Measurements from ENCODE around the gene TMEM255A.
A peak's percentile ranks its signal among the peaks of the same experiment; 100 is the strongest.

Gene TMEM255A

DNA sequence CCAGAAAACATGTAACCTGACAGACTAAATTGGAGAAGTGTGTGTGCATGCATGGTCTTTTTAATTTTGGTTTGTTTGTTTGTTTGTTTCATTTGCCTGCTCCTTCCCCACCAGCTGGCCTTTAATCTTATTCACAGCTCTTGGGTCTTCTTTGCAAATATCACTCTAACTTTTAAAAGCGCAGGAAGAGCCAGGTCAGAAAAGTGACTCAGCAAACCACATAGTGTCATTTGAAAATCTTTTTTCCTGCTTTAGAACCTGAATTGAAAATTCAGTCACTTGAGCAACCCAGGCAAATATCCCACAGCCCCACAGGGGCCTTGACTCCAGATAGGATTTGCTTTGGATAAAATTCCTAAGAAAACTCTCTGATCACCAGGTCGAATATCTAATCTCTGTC, 4.6 kb downstream of the TMEM255A start:
- peak; percentile 1 for DNase-seq

DNA sequence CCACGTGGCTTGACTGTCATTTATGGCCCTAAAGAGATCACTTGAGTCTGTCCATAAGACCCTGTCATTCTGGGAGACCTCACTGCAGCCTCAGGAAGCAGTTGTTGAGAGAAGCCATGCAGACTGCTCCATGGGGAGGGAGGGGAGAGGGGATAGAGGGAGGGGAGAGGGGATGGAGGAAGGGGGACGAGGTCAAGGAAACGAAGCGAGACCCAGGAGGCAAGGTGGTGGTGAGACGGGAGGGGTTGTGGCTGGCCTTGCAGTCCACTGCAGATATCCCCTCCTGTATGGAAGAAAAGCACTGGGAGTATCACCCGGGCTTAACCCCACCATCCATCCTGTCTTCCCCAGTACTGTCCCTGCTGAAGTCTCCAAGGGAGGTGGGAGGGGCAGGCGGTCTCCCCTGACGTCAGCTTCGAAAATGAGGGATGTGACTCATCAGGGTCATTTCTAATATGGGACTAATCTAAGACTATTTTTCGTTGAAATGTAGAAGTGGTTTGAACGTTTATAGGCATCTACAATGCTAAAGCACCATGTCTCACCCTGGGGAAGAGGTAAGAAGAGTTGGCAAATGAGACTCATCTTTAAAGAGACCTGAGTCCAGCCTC, 5.6 kb downstream of the TMEM255A start:
- peak; percentile 12 for DNase-seq

DNA sequence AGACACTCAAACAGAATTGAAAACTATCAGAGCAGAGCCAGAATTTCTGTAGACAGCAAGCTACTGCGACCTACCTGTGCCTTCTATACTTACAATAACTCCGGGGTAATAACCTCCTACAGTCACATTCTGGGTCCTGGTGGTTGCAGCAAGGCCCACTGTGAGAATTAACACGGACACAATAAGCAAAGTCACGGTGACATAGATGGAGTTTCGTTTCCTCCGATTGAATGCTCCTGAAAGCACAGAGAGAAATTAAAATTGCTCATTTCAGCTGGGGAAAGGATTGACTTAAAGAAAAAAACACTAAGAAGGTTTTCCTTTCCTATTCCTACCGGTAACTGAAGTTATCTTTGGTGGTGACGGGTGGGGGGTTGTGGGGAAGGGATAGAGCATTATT, 7.0 kb downstream of the TMEM255A start:
- DNase-seq, result no peak

DNA sequence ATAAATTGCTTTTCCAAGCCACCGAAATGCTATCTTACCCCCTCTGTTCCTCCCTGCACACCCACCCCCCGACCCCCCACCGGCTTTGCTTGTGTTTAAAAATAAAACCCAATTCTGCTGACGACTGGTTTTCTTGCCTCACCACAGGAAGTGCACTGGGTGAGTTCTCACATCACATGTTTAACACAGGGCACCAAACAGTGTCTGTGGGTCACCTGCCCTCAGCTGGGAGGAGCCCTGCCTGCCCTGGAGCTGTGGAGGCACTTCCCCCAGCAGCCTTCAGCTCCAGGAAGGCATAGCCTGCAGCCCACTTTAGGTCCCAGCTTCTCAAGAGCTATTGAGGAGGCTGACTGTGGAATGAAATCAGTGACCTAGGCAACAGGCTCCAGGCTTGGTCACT, 8.8 kb downstream of the TMEM255A start:
- no peak for DNase-seq

DNA sequence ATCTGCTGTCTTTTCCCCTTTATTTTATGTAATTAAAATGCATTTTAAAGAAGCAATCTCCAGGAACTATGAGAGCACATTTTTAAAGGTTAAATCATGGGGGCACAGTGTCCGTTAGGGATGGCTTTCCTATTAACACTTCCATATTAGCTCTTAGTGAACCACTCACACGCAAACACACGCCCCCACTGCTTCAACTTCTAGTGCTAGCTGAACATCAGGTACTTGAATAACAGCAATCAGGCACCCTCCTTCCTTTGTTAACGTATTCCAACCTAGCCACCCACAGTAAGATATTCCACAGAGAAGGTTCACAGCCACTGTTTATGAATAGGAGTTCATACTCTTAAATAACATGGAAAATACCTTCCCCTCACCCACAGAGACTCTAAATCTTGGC, 9.3 kb downstream of the TMEM255A start:
- DNase-seq, result no peak

DNA sequence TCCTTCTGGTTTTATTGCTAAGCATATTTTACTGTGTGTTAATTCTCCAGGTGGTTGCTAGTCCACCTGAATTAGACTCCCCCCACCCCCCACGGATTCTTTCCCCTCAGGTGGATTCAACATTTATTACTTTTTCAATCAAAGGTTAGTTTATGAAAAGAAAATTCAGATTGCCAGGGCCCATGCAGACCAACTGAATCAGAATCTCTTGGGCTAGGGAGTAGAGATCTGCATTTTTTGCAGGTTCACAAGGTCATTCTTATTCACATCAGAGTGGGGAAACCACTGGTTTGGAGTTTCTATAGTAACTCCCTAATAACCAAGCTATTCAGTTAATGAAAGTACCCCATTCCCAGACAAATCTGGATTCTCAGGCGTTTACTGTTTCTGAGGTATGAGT, 9.8 kb downstream of the TMEM255A start:
- DNase-seq, result no peak

DNA sequence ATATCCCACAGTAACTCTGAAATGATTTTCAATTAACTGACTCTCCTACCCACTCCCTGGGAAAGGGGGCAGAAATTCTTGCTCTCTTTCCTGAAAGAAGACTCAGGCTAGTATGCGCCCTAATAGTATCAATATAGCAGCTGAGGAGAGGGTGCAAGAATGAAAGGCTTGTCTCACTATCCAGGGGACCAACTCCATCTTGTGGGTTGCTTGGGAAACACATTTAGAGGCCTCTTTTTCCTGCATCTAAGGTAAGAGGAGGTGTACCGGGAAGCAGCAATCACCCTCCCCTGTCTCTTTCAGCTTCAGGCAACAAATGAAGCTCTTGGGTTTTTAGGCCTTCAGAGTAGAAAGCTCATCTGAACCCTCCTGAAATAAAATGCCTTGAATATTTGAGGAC, 11.3 kb downstream of the TMEM255A start:
- DNase-seq, result no peak

DNA sequence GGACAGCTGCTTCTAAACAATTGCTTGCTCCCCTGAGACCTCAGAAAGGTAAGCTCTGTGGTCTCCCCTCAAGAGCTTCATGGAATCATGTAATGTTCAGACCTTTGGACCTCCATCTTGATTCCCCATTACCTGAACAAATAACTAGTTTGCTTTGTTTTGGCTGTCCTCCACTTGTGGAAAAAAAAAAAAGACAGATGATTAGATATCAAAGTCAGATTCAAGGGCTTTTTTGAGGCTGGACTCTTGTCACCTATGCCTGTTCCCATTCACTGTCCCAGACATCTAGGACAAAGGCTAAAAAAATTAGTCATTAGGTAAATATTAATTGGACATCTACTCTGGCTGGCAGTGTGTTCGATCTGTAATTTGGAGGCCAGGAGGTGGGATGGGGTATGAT, 13.3 kb downstream of the TMEM255A start:
- no peak for DNase-seq

DNA sequence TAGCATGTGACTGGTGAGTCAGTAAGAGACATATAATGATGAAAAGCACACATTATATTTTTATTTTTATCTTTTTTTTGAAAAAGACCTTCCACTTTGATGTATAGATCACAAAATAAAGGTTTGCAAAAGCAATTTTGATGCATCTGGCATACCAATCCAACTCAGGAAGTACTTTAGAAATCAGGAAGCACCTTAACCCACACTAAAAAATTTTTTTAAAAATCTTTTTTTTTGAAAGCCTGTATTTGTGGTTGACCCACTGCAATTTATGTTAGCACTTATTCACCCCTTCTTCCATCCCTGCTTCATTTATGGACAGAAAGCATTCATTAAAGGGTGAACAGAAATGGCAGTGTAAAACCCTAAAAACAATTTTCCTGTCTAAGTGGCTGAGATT, 16.6 kb downstream of the TMEM255A start:
- no peak for DNase-seq

DNA sequence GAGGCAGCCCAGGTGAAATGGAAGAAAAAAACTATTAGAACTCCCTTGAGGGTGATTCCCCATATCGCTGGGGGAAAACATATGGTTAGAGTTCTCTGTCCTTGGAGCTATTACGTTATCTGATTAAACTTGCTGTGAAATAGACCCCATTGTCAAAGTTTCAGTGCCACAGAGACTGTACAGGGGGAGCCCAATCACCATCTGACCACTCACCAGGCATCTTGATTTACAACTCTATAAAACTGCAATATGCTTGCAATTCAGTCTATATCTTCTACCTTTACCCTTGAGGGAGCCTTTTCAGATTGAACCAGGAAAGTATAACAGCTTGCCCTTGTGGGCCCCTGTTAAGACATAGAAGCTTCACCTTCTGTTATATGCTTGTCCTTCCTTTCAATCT, 18.2 kb downstream of the TMEM255A start:
- no peak for DNase-seq

DNA sequence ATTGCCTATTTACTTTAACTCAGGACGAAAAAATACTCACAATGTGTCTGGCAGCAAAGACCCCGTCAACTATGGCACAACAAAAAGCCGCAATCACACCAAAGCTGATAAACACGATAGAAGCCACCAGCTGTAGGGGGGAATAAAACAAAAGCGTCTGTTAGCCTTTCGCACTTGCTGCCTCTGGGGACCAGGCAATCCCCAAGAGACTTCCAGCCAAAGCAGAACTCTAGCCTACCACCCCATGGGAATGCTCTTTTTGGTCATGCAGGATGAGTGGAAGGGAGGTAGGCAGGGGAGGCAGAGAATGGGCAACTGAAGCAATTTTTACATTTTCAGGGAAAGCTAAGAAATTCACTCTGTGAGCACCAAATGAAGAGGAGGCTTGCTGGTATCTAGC, 20.1 kb downstream of the TMEM255A start:
- DNase-seq, result no peak

DNA sequence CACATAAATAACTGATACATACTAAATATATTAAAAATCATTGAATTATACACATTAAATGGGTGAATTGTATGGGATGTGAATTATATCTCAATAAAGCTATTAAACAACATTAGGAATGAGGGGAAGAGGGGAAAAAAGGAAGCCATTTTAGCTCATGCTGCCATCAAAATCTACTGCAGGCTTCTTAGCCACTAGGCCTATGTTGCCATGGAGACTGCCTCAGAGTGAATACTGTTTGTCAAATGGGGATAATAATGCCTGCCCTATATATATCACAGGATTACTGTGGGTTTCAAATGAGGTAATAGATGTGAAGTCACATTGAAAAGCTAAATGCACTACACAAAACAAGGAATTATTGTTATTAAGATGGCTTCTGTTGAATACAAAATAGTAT, 21.2 kb downstream of the TMEM255A start:
- no peak for DNase-seq

DNA sequence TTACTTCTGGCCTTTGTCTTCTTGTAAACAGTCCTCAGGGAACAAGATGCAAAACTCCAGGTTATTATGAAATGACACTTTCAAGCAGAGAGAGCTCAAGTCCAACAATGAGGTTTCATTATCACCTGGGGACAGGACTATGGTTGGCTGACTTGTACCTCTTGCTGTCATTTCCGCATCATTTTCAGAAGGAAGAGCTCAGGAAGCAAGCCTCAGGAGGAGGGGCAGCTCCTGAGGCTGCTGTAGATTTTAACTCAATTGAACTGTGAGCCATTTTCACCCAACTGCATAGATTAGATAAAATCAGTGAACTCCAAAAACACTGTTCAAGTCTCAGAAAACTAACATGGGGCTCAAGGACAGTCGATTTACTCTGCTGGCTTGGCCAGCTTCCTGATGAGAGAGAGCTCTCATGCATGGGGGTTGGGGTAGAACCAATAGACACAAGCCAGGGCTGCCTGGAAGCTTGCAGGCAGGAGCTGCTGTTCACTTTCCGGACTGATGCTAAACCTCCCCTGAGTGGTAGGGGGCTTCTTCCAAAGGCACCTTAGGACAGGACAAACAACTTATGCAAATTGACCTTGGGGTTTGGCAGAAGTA, 23.6 kb downstream of the TMEM255A start:
- no peak for DNase-seq

DNA sequence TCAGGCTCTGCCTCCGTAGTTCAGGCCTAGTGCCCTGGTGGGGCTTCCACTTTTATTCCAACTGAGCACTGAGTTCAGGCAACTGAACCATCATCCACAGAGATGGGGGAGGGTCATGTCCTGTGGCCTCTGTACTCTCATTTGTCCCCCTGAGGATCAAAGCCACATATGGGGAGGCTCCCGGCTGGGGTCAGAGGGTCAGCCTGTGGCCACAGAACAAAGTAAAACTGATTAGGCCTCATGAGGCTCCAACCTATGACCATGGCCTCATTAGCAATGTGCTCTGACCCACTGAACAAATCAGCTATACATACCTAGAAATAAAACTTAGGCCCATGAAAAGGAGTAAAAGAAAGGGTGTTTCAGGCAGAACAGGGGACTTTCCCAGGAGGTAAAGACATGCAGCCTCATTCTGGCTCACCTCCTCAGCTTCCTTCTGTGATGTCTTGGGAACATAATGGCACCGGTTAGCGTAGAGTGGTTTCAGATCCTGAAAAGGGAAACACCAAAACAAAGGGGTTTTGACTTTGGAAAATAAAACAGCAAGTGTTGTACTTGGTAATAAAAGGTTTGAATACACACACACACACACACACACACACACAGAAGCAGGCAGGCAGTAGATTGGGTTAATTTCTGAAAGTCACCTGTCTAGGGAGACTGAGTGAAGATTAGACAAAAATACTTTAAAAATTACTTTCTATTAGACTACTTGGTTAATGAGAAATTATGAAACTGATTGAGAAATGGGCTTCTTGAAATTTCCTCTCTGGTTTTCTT, 24.3 kb downstream of the TMEM255A start:
- no peak for DNase-seq

DNA sequence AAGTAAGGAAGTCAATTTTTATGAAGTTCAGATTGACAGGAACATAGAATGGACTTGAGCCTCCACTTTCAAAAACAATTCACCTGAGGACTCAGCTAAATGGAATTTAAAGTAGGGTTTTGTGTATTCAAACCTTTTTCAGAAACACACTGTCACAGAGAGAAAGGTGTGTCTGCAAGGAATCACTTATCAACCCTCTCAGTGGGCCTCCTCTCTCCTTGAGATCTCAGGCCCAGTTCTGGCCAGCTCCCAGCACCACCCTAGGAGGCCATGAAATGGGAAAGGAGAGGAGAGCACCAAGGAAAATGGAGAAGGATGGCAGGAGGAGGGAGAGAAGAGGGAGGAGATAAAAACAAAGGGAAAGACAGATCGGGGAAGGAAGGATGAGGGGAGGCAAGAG, 28.6 kb downstream of the TMEM255A start:
- no peak for DNase-seq

DNA sequence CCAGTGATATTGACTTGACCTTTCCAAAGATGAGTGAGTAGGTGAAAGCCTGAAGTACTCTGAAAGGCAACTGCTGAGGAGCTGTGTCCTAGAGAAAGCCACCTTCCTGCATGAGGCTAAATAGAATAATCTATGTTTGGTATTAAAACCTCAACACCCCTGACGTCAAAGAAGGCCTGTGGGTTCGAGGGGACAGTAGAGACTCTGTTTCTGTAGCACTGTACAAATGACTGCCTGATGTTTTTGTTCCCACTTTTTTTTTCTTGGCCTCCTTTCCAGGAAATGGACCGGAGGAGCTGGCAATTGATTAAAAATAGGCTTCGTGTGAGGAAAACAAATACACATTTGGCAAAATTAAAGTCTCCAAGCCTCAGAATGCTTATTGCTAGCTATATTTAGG, 29.5 kb downstream of the TMEM255A start:
- no peak for DNase-seq

DNA sequence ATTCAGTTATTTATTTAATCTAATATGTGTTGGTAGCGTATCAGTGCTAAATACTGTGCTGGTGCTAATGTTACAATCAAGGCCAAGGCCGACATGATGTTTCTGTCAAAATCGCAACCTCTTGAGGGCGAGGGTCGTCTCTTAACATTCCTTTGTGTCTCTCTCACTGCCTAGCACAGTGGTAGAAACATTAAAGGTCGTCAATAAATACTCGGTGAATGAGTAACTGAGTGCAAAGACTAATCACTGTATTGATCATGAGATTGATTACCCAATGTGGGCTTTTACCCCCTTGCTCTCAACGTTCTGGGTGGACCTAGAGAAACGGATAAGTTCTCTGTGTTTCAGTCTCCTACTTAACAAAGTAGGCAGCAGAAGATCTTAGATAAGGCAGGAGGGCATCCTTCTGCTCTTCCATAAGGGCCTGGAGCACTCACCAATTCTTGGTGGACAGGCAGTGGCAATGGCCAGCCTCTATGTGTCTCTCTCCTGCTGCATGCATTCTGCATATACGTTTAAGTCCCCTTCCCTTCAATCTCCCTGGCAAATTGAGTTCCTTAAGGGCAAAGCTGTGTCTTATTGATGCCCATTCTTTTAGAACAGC, 30.1 kb downstream of the TMEM255A start:
- DNase-seq, result no peak

DNA sequence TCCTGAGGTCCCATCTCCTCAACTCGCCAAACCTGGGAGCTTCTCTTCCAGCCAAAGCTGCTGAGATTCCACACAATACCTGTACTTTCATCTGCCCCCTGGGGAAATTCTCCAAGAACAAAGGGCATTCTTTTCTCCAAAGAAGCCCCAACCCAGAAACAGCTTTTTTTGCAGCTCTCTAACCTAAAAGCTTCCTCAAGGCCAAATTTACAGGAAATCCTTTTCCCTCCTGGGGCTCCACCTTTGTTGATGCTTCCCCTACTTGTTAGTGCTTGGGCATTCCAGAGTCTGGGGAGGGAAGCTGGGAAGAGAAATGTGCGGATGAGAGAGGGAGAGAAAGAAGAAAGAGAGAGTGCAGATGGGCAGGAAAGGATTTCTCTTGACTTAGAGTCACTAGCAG, 36.3 kb downstream of the TMEM255A start:
- no peak for DNase-seq

DNA sequence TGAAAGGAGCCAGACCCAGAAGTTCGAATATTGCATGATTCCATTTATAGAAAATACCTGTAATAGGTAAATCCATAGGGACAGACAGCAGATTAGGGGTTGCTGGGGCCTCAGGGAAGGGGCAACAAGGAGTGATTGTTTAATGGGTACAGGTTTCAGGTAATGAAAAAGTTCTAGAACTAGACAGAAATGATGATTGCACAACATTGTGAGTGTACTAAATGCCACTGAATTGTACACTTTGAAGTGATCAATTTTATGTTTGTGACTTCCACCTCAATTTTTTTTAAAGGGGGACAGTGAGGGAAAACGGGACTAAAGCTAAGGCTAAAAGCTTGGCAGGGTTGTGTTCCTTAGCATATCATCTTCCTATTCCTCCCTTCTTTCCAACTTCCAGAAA, 37.1 kb downstream of the TMEM255A start:
- no peak for DNase-seq

DNA sequence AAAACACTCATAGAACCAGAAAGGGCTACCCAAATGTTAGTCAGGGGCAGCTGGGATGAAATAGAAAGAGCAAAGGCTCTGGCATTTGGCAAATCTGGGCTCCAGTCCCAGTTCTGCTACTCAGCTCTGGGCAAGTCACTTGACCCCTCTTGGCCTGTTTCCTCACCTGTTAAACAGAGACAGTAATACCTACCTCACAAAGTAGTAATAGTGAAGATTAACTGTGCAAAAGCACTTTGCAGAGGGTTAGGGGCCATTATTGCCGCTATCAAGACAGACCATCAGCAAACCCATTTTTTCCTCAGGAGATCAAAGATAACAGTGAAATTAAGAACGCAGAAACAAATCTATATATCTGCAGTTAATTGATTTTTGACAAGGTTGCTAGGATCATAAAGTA, 40.0 kb downstream of the TMEM255A start:
- DNase-seq, result no peak

DNA sequence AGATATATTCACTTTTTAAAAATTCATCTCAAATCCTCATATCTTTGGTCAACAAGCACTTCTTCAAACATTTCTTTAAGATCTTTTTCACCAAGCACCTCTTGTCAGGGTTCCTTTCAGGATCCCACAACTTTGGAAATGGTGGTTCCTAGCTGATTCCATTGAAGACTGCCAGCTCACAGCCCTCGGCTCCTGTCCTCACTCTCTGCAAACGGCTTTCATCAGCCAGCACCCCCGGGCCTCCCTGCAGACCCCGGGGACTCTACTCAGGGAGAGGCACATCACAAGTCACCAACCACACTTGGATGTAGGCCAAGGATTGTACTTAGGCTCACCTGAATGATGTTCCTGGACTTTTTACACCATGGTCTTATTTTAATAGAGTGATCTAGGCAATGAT, 40.7 kb downstream of the TMEM255A start:
- DNase-seq, result no peak

DNA sequence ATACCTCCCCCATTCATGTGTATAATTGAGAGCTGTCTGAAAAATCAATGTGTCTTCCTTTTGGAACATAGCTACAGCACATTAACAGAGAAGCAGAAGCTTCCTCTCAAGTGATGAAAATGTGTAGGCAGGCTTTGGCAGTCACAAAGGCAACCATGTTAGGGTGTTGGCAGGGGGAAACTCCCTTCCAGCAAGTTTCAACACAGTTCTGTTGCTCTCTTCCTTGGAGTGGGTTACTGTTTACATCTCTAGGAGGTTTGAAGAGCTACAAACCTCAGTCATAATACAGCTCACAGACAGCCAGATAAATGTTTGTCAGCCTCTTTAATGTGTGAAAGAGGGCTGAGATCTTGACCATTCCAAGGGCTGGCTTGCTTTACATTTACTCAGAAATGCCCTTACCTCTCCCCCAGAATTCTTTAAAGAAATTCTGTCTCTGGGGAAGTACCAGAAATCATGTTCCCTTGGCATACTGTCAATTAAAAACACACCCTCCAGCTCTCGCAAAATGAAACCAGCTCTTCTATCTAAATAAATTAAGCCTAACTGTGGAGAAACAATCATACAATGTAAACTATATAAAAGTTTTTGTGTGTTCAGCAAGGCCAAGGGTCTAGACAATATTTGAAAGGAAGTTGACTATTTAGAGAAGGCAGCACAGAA, 41.8 kb downstream of the TMEM255A start:
- DNase-seq, result no peak

DNA sequence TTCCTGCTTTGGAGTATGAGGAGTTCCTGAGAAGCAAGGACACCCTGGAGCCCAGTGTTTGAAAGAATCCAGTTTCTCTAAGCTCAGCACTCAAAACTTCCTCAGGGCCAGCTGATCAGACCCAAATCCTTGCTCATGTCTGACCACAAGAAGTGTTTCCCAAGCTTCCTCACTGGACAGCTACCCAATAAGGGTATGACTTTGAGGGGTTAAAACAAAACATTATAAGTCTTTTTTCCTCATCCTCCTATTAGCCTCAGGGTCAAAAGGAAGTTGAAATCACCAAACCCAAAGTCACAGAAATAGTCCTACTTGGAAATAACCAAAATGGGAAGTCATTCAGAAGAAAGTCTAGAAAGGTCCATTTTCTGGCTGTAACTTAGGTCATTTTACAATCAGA, 46.9 kb downstream of the TMEM255A start:
- DNase-seq, result no peak

All from fibroblast of upper back skin (primary cell).